Astrocyte (in vitro differentiated cells and primary cell): Measurements from ENCODE around the gene TEDC1. TPM values are rescaled to one million over a fixed set of nuclear protein-coding genes. Genes with fewer than 3 reads are reported as not detected.

ENCODE experiments used
- DNase-seq: peaks from one replicate; pipeline ENCODE4 v3.0.0-alpha.2; 2010; ENCODE audit warnings: low read depth
- FAIRE-seq: peaks from 2 replicates; lab custom pipeline; 2011; peaks lifted over from hg19 to GRCh38; lab: Jason Lieb, UNC
- H2AFZ ChIP-seq: 2 replicates; pipeline ENCODE4 v1.6.0; 2012; ENCODE audit warnings: low read depth, low read length, inconsistent platforms
- H3K27ac ChIP-seq: 2 replicates; pipeline ENCODE4 v1.5.1; 2011; ENCODE audit warnings: low read depth, low read length, inconsistent platforms
- H3K27me3 ChIP-seq: 2 replicates; pipeline ENCODE4 v1.6.0; 2011; ENCODE audit warnings: low read length, inconsistent platforms; ENCODE audit not compliant: insufficient read depth
- H3K36me3 ChIP-seq: 2 replicates; pipeline ENCODE4 v1.5.1; 2011; ENCODE audit warnings: low read length, inconsistent platforms; ENCODE audit not compliant: insufficient read depth
- H3K4me1 ChIP-seq: 2 replicates; pipeline ENCODE4 v1.5.1; 2011; ENCODE audit warnings: low read length, inconsistent platforms; ENCODE audit not compliant: insufficient read depth
- H3K4me2 ChIP-seq: 2 replicates; pipeline ENCODE4 v1.6.0; 2012; ENCODE audit warnings: low read length, inconsistent platforms
- H3K4me3 ChIP-seq: 2 replicates; pipeline ENCODE4 v1.5.1; 2011; ENCODE audit warnings: low read depth, mild to moderate bottlenecking, low read length, inconsistent platforms; ENCODE audit not compliant: insufficient read depth
- H3K79me2 ChIP-seq: 2 replicates; pipeline ENCODE4 v1.6.0; 2012; ENCODE audit warnings: mild to moderate bottlenecking, low read length, inconsistent platforms; ENCODE audit not compliant: insufficient read depth
- H3K9ac ChIP-seq: 2 replicates; pipeline ENCODE4 v1.6.0; 2012; ENCODE audit warnings: mild to moderate bottlenecking, low read length, inconsistent platforms
- H3K9me3 ChIP-seq: 2 replicates; pipeline ENCODE4 v1.5.1; 2012; ENCODE audit warnings: low read depth, mild to moderate bottlenecking, low read length, inconsistent platforms; ENCODE audit not compliant: insufficient read depth
- H4K20me1 ChIP-seq: 2 replicates; pipeline ENCODE4 v1.6.0; 2012; ENCODE audit warnings: low read length, inconsistent platforms; ENCODE audit not compliant: insufficient read depth
- H3K27ac Mint-ChIP-seq: one replicate; pipeline ENCODE4 v1.8.0; 2021; ENCODE audit warnings: mild to moderate bottlenecking, mixed read lengths; ENCODE audit not compliant: unreplicated experiment
- H3K27me3 Mint-ChIP-seq: one replicate; pipeline ENCODE4 v1.8.0; 2021; ENCODE audit warnings: low read depth, mixed read lengths; ENCODE audit not compliant: unreplicated experiment
- H3K36me3 Mint-ChIP-seq: one replicate; pipeline ENCODE4 v1.8.0; 2021; ENCODE audit warnings: low read depth, mixed read lengths; ENCODE audit not compliant: unreplicated experiment
- H3K4me1 Mint-ChIP-seq: one replicate; pipeline ENCODE4 v1.8.0; 2021; ENCODE audit warnings: low read depth, mixed read lengths; ENCODE audit not compliant: unreplicated experiment
- H3K4me3 Mint-ChIP-seq: one replicate; pipeline ENCODE4 v1.8.0; 2021; ENCODE audit warnings: mild to moderate bottlenecking, moderate library complexity, mixed read lengths; ENCODE audit not compliant: unreplicated experiment
- H3K9me3 Mint-ChIP-seq: one replicate; pipeline ENCODE4 v1.8.0; 2021; ENCODE audit warnings: mild to moderate bottlenecking, mixed read lengths; ENCODE audit not compliant: unreplicated experiment
- CTCF ChIP-seq: IDR thresholded peaks from 2 replicates; pipeline ENCODE4 v1.5.1; 2011; ENCODE audit warnings: low read depth, mild to moderate bottlenecking, inconsistent platforms, low read length, moderate library complexity; ENCODE audit not compliant: insufficient read depth
- EZH2 ChIP-seq: IDR thresholded peaks from 2 replicates; pipeline ENCODE4 v1.6.1; 2012; ENCODE audit warnings: mild to moderate bottlenecking, low read length, inconsistent platforms; ENCODE audit not compliant: insufficient read depth
- total RNA-seq: library from RNA; stranded (reverse); gene quantifications from 2 replicates; pipeline ENCODE4 v1.2.1, GENCODE V29; 2021

TEDC1 gene
- total RNA-seq, 1 donor from 2014 or later = 5.5 TPM

DNA sequence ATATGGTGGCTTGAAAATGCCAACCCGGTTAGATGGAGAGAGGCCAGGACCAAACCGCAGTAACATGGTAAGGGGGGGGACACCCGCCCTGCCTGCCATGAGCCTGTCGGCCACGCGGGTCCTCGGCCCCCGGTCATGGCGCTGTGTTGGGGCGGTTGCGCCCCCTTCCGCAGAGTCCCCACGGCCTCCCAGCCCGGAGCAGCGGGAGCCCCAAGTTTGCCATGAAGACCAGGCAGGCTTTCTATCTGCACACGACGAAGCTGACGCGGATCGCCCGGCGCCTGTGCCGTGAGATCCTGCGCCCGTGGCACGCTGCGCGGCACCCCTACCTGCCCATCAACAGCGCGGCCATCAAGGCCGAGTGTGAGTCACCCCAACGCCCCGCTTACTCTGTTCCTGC is 26.5 kb upstream of the TEDC1 start:
- no peaks in the 10 kb centered on the region for H3K9me3 Mint-ChIP-seq
- Histone ChIP-seq H3K4me3 (no peak overlapping the region), H3K27ac (no peak overlapping the region), H3K9me3 (no peaks in the 10 kb centered on the region), H3K4me2 (no peak overlapping the region), H3K79me2 (no peaks in the 10 kb centered on the region), H3K36me3 (peaks cover 2% of the 10 kb centered on the region), H3K27me3 (no peaks in the 10 kb centered on the region), H3K4me1 (peaks cover 11% of the 10 kb centered on the region), H3K9ac (no peak overlapping the region), H2AFZ (no peak overlapping the region), H4K20me1 (peaks cover 27% of the 10 kb centered on the region)
- H3K4me1 Mint-ChIP-seq = peaks cover 6% of the 10 kb centered on the region
- H3K27ac Mint-ChIP-seq = no peak overlapping the region
- no peak for TF ChIP-seq EZH2
- no peak for TF ChIP-seq CTCF
- H3K36me3 Mint-ChIP-seq = peaks cover 3% of the 10 kb centered on the region
- DNase-seq = no peak
- H3K27me3 Mint-ChIP-seq = no peaks in the 10 kb centered on the region
- FAIRE-seq = no peak
- H3K4me3 Mint-ChIP-seq = no peak overlapping the region

DNA sequence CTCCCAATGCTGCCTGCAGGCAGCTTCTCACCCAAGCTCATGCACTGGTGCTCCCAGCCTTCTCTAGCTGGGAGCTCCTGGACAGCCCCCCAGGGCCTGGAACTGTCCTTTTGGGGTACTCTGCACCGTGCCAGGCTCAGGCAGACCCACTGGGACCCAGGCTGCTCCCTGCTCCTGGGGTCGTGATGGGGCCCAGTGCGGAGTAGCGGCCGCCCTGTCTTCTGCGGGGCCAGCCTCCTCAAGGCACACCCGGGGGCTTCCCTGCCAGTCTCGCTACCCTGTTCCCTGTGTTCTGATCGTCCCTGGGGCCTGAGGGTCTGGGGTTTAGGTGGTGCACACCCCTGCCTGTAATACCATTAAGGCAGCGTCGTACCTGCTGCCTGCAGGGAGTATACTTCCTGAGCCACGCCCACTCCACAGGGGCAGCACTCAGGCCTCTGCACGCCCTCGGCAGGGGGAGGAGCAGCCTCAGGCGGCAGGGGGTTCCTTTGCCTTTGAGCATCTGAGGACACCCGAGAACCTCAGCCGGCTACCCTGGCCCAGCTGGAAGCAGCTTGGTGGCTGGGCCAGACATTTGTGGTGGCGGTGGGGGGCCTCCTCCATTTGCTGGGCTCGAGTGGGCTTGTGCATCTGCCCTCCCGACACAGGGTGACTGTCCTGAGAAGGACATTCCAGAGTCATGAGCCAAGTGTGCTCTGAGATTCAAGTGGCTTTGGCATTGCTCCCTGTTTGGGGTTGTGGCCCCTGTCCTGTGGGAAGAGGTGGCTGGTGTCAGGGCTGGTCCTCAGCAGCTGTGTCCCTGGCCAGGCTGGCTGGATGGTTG is 25.6 kb upstream of the TEDC1 start:
- no peaks in the 10 kb centered on the region for H3K79me2 ChIP-seq
- TF ChIP-seq CTCF (no peak), EZH2 (no peak)
- no peak for DNase-seq
- no peak overlapping the region for H3K4me3 ChIP-seq
- H3K27ac ChIP-seq = no peak overlapping the region
- H3K9me3 Mint-ChIP-seq = no peaks in the 10 kb centered on the region
- H3K27me3 ChIP-seq = no peaks in the 10 kb centered on the region
- no peak overlapping the region for H3K4me3 Mint-ChIP-seq
- no peak overlapping the region for H3K27ac Mint-ChIP-seq
- H3K27me3 Mint-ChIP-seq = no peaks in the 10 kb centered on the region
- peak overlapping the region; percentile 19 for H3K4me2 ChIP-seq
- H3K4me1 Mint-ChIP-seq = peaks cover 6% of the 10 kb centered on the region
- no peak overlapping the region for H2AFZ ChIP-seq
- H3K9me3 ChIP-seq = no peaks in the 10 kb centered on the region
- peaks cover 3% of the 10 kb centered on the region for H3K36me3 Mint-ChIP-seq
- H3K36me3 ChIP-seq = peaks cover 2% of the 10 kb centered on the region
- peaks cover 29% of the 10 kb centered on the region for H4K20me1 ChIP-seq
- no peak overlapping the region for H3K9ac ChIP-seq
- peaks cover 11% of the 10 kb centered on the region for H3K4me1 ChIP-seq
- no peak for FAIRE-seq
